ENCODE data around the gene DNAI1. TPM values are rescaled to one million over a fixed set of nuclear protein-coding genes. Genes with fewer than 3 reads are reported as not detected.

DNAI1 gene
- total and polyA plus RNA-seq, 10 of the 15 experiments (the other 5 are each of a cell fraction or from before 2014, with no cell fraction given) = not detected

GRCh38 chr9:34515959-34516358 is 57.4 kb downstream of the DNAI1 start:
- no TSS peak for BruUV-seq (replicated peaks)
- RAD21 ChIA-PET (ENCODE audit: unreplicated experiment) = no interaction called here
- FAIRE-seq (no peak), ATAC-seq (no peak), DNase-seq (ENCODE audit: low read depth, low spot score) (no peak)
- in situ Hi-C loops (cut with MboI) = no loop called here
- Histone ChIP-seq H3K4me2 (ENCODE audit: control insufficient read depth, insufficient read depth) (no peak overlapping the region), H3K27me3 (replicated peaks in 1 of 2; ENCODE audit: control insufficient read depth in 2 of 2, insufficient read depth in 2 of 2, low read length in 1 of 2) (peaks cover 3 to 19% of the 10 kb centered on the region in 2 experiments; a peak in 3 of 4 replicates), H3K36me3 (ENCODE audit: control insufficient read depth in 2 of 2, insufficient read depth in 2 of 2, low read length in 1 of 2) (no peaks in the 10 kb centered on the region), H3K79me2 (ENCODE audit: control insufficient read depth, insufficient read depth, low read length) (no peaks in the 10 kb centered on the region), H2AFZ (ENCODE audit: control insufficient read depth, low read depth, low read length) (no peak overlapping the region), H3K9me3 (replicated peaks; ENCODE audit: control insufficient read depth, insufficient read depth, low read length) (no peaks in the 10 kb centered on the region), H3K9ac (ENCODE audit: control insufficient read depth, insufficient read depth, low read length) (no peak overlapping the region), H4K20me1 (ENCODE audit: control insufficient read depth, insufficient read depth) (no peaks in the 10 kb centered on the region), H3K4me3 (no peak overlapping the region), H3K4me1 (ENCODE audit: control insufficient read depth, insufficient read depth, low read length) (no peaks in the 10 kb centered on the region), H3K27ac (ENCODE audit: control insufficient read depth, insufficient read depth) (no peak overlapping the region)
- WGBS (ENCODE audit: insufficient coverage, insufficient replicate concordance, low lambda C conversion rate, missing lambda C conversion rate) = 40% methylated on average over 3 of the region's 3 CpGs
- POLR2A ChIA-PET = no interaction called here
- CTCF ChIA-PET = interaction anchor here (1.1 kb wide), 1 partner anchor 84 kb away, joined by 3 read pairs; no protein-coding TSS in a partner anchor
- SMC1A ChIA-PET (ENCODE audit: uncharacterized antibody, unreplicated experiment) = interaction anchor here (0.7 kb wide), 1 partner anchor 10 kb away, joined by 3 read pairs; no protein-coding TSS in a partner anchor
- intact Hi-C loops (cut with micrococcal nuclease; ENCODE audit: unreplicated experiment) = no loop called here
- TF ChIP-seq CREM (IDR thresholded peaks at IDR 0.05; ENCODE audit: low read depth) (no peak), MTA2 (IDR thresholded peaks at IDR 0.05; ENCODE audit: low read depth) (no peak), RELB (IDR thresholded peaks at IDR 0.05; ENCODE audit: low read depth) (no peak), NFYB (IDR thresholded peaks at IDR 0.05; ENCODE audit: insufficient read depth, low read depth, low read length) (no peak), PKNOX1 (IDR thresholded peaks at IDR 0.05) (no peak), CREB1 (IDR thresholded peaks at IDR 0.05; ENCODE audit: low read depth) (no peak), POLR2AphosphoS5 (IDR thresholded peaks at IDR 0.05; ENCODE audit: low read length) (no peak), SMAD5 (IDR thresholded peaks at IDR 0.05; ENCODE audit: low read depth) (no peak), IRF4 (IDR thresholded peaks at IDR 0.05; ENCODE audit: low read depth, low read length) (no peak), NFYA (IDR thresholded peaks at IDR 0.05; ENCODE audit: borderline replicate concordance, low read depth, low read length) (no peak), ZNF24 (IDR thresholded peaks at IDR 0.05) (no peak), NBN (IDR thresholded peaks at IDR 0.05) (no peak)

All from GM12878 (cell line).